Fibroblast of pulmonary artery (primary cell): ENCODE results near the gene PCSK5.

Experiments
- DNase-seq: peaks from one replicate; pipeline ENCODE4 v3.0.0-alpha.2; 2010; ENCODE audit warnings: low read depth
- H3K4me3 ChIP-seq: replicated peaks from 2 replicates; pipeline ENCODE4 v1.5.1; 2011; ENCODE audit warnings: low read depth, mild to moderate bottlenecking, control low read depth, low read length, moderate library complexity
- TF ChIP-seq, protein P1 (sequence below): IDR thresholded peaks from 2 replicates; pipeline ENCODE4 v1.5.1; 2011; ENCODE audit warnings: mild to moderate bottlenecking, control low read depth, low read length, inconsistent platforms; ENCODE audit errors: missing control alignments

Gene PCSK5

DNA sequence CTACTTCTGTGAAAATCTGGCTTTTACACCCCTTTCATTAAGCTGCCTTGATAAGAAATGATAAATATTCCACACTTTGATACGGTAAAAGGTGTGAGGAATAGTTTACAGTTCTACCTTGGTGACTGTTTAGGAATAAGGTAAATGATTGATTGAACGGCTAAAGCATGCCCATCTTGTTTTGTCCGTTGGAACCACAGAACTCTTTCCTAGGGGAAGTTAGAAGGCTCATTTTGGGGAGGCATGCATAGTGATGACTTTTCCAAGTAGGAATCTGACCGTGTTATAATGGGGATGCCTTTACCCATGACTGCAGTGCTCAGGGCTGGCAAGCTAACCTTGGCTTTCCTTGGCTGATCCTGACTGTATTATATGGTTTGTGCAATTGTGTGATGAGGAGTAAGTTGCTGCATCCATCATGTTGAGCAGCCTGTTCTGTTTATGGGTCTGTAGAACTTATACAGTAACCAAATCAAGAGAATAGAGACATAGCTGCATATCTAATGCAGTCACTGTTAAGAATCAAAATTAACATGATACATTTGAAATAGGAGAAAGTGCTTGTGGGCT lies 24.5 kb downstream of the PCSK5 start:
- no peak for DNase-seq
- H3K4me3 ChIP-seq = no peak overlapping the region

DNA sequence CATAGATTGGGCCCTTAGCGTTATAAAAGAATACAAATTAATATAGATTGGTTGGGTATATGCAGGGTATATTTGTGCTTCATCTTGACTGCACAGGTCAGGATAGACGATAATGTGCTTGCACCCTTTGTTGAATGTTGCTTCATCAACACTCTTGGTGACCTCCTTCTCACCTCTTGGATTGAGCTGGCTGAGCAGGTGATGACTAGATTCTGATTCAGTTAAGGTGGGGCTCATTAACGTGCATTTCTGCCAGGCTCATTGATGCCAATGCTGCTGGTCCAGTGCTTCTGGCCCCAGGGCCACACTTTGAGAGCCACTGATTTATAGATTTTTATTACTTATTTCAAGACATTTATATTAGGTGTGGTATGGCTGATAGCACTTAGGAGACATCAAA lies 27.7 kb downstream of the PCSK5 start:
- no peak overlapping the region for H3K4me3 ChIP-seq
- DNase-seq = no peak
- TF ChIP-seq, protein P1, sequence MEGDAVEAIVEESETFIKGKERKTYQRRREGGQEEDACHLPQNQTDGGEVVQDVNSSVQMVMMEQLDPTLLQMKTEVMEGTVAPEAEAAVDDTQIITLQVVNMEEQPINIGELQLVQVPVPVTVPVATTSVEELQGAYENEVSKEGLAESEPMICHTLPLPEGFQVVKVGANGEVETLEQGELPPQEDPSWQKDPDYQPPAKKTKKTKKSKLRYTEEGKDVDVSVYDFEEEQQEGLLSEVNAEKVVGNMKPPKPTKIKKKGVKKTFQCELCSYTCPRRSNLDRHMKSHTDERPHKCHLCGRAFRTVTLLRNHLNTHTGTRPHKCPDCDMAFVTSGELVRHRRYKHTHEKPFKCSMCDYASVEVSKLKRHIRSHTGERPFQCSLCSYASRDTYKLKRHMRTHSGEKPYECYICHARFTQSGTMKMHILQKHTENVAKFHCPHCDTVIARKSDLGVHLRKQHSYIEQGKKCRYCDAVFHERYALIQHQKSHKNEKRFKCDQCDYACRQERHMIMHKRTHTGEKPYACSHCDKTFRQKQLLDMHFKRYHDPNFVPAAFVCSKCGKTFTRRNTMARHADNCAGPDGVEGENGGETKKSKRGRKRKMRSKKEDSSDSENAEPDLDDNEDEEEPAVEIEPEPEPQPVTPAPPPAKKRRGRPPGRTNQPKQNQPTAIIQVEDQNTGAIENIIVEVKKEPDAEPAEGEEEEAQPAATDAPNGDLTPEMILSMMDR = no peak

More for the DNA sequence above, 24.5 kb downstream of the PCSK5 start:
- TF ChIP-seq, protein P1 = no peak

DNA sequence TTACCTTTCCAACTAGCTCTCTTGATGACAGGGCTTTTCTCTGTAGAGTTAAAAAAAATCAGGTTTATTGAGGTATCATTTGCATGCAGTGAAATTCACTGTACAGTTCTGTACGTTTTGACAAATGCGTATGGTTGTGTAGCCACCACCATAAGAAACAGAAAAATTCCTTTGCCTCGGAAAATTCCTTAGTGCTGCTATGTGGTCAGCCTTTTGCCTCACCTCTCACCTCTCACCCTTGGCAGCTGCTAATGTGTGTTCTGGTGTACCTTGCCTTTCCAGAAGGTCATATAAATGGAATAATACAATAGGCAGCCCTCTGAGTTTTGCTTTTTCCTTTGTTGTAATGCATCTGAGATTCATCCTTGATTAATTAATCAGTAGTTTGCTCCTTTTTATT lies 28.4 kb downstream of the PCSK5 start:
- no peak for DNase-seq
- TF ChIP-seq, protein P1 = no peak
- no peak overlapping the region for H3K4me3 ChIP-seq

DNA sequence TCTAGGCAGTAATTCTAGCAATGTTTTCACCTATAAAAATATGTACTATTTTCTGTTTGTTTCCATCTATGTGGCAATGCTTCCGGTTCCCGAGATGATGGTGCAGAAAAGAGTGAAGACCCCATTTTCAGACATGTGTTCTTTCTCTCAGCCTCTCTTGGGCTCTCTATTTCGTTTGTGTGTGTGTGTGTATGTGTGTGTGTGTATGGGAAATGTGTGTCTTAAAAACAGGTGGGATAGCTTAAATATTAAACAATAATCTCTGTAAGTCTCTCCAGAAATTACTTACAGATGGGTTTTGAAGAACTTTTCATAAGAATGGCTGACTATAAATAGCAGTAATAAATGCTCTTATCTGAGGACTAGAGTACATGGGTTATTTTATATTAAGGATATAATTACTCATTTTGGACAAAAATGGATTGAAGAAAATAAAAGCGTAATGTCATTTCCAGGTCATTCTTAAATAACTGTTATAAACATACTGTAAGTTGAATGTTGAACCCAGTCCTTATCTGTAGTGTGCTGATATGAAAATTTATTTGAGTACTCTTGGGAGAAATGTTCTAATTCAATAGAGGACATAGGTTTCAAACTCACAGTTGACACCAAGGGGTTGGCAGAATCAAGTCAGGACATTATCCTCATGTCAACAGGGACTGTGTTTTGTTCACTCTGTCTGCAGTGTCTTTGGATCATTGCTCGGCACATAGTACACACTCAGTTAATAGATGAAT lies 31.1 kb downstream of the PCSK5 start:
- no peak overlapping the region for H3K4me3 ChIP-seq
- TF ChIP-seq, protein P1 = no peak

DNA sequence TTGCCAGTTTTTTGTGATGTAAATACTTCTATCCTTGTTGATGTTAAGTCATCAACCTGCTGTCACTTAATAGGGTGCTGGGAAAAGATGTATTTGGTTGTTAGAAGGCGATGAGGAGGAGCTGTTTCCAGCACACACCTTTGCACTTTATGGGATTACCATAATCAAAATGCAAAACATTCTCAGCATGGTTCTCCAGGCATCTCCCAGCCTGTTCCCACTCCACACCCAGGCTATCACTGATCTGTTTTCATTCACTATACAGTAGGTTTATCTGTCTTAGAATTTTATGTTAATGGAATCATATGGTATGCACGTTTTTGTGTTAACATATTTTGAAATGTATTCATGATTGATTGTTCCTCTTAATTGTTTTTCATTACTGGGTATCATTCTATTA lies 35.9 kb downstream of the PCSK5 start:
- no peak for DNase-seq
- TF ChIP-seq, protein P1 = no peak
- no peak overlapping the region for H3K4me3 ChIP-seq

More for the DNA sequence above, 31.1 kb downstream of the PCSK5 start:
- DNase-seq = no peak

DNA sequence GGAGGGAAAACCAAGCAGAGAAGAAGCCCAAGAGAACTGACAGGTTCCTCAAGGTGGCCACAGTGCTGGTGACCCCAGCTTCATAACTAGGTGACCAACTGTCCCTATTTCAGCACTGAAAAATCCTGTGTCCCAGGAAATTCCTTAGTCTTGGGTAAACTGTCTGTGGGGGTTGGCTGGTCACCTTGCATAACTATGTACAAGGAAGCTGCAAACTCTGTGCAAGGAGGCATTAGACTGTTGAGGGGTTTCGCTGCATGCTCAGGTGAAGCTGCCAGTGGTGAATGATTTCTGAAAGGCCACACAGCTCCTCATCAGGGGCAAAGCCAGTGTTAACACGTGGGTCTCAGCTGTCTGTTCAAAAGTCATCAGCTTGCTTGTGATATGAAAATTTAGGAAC lies 36.9 kb downstream of the PCSK5 start:
- H3K4me3 ChIP-seq = no peak overlapping the region
- DNase-seq = no peak
- TF ChIP-seq, protein P1 = no peak

DNA sequence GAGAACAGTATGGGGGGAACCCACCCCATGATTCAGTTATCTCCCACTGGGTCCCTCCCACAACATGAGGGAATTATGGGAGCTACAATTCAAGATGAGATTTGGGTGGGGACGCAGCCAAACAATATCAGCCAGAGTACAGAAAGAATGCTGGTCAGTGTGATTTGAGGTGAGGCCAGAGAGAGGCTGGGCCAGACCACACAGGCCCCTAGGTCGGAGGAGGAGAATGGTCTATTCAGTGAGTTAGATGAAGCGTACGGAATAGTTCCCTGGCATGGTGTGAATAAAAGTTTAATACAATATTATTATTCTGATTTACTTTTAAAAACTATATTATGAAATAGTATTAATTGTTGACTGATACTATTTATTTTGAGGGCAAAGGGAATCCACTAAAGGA lies 39.7 kb downstream of the PCSK5 start:
- TF ChIP-seq, protein P1 = no peak
- no peak for DNase-seq
- H3K4me3 ChIP-seq = no peak overlapping the region
